GM18507 (cell line): ENCODE measurements around the gene DEPDC5.

Experiments
- DNase-seq: peaks from one replicate; pipeline ENCODE4 v3.0.0; 2011; ENCODE audit warnings: low read depth; ENCODE audit not compliant: insufficient read length; ENCODE audit errors: extremely low spot score
- FAIRE-seq: peaks from 2 replicates; lab custom pipeline; 2011; peaks lifted over from hg19 to GRCh38; lab: Jason Lieb, UNC

DEPDC5 gene

DNA sequence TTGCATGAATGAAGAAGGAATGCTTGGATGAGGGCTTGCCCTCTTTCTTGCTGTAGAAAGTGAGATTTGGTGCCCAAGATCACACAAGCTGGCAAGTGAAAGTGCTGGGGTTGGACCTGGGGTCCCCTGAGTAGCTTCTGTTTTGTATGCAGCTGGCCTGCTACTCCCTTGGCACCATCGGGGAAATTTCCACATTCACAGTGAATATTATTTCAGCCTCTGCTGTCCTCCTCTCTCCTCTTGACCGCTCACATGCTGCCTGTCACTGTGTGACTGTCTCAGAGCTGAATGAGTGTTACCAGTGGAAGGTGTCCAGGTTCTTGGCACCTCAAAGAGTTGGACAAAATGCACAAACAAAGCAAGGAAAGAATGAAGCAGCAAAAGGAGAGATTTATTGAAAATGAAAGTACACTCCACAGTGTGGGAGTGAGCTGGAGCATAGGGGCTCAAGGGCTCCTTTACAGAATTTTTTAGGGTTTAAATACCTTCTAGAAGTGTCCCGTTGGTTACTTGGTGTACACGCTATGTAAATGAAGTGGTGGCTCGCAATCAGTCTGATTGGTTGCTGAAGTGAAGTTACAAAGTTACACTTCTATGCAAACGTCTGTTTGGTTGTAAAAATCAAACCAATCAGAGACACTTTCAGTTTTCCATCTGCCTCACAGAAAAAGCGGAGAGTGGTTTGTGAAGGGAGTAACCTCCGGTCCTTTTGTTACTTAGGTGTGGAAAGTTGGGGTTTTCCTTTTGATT is 87.4 kb downstream of the DEPDC5 start:
- FAIRE-seq = peak; percentile 70
- no peak for DNase-seq

DNA sequence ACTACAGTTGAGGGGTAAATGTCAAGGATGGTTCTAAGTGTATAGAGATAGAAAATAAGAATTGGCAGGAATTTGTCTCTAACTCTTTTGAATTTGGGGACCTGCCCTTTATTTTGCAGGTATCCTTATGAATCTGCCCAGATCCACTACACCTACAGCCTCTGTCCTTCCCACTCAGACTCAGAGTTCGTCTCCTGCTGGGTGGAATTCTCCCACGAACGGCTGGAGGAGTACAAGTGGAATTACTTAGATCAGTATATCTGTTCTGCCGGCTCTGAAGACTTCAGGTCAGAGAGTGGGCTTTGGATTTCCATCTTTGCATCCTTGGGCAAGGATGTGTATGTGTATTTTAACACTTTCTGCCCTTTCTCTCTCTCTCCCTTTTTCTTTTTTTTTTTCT is 89.7 kb downstream of the DEPDC5 start:
- no peak for DNase-seq
- FAIRE-seq = no peak

DNA sequence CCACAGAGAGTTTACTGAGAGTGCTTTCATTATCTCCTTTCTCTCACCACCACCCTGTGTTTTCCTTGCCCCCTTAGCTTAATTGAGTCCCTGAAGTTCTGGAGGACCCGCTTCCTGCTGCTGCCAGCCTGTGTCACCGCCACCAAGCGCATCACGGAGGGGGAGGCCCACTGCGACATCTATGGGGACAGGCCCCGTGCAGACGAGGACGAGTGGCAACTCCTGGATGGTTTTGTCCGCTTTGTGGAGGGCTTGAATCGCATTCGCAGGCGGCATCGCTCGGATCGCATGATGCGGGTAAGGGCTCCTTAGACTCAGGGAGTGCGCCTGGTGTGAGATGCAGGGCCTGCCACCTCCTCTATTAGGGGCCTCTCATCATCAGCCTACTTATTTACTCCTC is 91.1 kb downstream of the DEPDC5 start:
- FAIRE-seq (no peak), DNase-seq (no peak)

DNA sequence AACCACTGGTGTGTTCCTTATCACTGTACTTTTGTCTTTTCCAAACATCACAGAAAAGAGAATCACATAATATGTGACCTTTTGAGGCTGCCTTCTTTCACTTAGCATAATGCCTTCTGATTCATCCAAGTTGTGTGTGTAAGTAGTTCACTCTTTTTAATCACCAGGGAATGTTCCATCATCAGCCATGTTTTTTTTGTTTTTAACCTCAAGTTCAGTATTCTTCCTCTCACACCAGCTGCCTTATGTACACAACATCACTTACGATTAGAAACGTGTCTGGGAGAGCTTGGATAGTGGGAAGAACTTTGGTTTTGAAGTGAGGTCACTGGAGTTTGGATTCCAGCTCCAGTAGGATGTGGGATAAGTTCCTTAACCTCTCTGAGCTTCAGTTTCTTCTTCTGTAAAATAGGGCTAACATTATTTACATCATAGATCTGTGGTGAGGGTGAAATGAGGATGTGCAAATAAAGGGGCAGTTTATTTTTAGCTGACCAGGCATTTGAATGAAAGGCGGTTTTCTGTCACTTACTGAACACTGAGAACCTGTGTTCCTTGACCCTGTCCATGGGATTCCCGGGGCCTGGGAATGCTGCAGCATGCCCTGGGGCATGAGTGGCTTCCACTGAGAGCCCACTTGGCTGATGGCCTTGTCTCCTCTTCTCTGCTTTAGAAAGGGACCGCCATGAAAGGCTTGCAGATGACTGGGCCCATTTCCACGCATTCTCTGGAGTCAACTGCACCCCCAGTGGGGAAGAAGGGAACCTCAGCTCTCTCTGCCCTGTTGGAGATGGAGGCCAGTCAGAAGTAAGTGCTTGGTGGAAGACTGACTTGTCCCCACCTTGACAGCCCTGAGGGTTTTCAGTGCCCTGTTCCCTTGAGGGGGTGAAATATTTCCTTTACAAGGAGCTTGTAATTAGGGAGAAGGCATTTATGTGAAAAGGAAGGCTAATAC is 92.6 kb downstream of the DEPDC5 start:
- FAIRE-seq = peak; percentile 66
- DNase-seq = no peak

DNA sequence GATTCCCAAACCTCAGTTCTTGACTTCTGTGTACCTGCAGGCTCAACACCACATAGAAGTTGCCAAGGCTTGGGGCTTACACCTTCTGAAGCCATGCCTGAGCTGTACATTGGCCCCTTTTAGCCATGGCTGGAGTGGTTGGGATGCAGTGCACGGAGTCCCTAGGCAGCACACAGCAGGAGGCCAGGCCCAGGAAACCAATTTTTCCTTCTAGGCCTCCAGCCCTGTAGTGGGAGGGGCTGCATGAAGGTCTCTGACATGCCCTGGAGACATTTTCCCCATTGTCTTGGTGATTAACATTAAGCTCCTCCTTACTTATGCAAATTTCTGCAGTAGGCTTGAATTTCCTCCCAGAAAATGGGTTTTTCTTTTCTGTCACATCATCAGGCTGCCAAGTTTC is 94.6 kb downstream of the DEPDC5 start:
- DNase-seq (no peak), FAIRE-seq (no peak)

DNA sequence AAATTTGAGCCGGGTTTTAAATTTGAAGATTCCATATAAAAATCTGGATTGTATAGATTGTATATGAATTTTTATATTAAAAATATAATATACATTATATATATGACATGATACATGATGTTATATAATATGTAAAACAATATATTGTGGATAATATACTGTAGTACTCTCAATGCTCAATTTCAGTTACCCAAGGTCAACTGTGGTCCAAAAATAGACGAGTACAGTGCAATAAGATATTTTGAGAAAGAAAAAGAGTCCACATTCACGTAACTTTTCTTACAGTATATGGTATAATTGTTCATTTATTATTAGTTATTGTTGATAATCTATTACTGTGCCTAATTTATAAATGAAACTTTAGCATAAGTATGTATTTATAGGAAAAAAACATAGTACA is 96.3 kb downstream of the DEPDC5 start:
- no peak for FAIRE-seq
- DNase-seq = no peak

DNA sequence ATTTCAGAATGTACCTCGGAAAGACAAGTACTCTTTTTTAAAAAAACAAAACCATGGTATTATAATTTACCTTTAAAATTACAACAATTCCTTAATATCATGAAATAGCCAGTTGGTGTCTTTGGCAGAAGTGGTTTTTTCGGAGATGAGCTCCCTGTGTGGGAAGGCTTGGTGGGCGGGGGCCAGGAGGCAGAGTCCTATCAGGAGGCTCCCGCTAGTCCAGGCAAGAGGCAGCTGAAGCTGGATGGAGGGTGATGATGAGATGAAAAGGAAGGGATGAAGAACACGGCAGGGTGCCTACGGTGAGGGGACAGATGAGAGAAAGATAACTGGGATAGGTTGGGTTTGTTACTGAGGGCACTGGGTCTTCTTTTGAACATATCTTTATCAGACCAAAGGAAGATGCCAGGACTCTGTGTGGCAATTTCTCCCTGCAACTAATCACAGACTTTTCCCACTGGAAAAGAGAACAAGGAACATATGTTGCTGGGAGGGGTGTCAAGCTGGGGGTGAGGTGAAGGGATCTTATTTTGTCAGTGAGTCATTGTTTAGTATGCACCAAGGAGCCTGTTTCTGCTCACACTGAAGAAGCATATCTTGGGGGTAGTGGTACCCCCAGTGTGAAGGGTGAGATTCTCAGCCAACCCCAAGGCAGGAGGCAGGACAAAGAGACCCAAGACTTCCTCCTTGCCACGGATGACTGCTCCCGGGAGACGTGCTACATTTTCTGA is 99.0 kb downstream of the DEPDC5 start:
- no peak for DNase-seq
- FAIRE-seq = no peak

DNA sequence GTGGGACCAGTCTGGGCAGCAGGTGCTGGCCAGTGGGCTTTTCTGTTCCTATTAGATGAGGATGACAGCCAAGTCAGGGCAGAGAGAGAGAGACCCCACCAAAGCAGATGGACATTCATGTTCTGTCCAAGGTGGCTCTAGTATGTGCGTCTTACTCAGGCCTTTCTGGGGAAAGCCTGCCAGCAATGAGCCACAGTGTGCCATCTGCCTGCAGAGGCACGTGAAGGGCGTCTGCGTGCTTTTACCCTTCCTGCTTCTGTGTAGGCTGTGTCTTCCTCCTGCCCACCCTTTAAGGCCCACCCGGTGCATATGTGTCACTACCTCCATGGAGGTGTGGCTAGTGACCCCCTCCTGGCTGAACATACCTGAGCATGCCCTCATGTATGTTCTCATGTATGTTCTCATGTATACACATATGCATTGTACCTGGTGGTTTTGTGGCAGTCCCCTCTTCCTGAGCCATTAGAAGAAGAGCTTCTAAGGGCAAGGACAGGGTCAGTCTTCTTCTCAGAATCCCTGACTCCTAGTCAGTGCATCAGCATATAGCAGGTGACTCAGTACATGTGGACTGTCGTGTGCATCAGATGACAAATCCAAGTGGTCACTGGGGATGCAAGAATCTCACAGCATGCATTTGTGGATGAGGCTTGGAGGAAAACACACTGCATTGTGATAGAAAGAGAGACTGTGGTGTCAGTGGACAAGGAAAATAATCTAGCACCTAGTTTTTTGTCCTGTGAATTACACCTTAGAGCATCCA is 100.1 kb downstream of the DEPDC5 start:
- DNase-seq = no peak
- no peak for FAIRE-seq

DNA sequence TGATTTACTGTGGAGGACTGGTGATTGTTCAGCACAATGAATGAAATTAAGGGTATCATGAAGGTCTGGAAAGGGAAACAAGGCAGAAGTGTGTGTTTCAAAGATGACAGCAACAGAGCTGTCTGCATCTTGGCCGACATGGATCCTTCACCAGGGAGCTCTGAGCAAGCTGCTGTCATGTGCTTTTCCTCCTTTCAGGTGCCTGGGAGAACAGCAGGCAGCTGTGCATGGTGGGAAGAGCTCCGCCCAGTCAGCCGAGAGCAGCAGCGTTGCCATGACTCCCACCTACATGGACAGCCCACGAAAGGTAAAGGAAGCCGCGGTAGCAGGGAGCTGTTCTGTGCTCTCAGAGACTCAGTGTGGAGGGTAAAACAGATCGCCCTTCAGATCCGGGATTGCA is 103.4 kb downstream of the DEPDC5 start:
- DNase-seq (no peak), FAIRE-seq (no peak)

DNA sequence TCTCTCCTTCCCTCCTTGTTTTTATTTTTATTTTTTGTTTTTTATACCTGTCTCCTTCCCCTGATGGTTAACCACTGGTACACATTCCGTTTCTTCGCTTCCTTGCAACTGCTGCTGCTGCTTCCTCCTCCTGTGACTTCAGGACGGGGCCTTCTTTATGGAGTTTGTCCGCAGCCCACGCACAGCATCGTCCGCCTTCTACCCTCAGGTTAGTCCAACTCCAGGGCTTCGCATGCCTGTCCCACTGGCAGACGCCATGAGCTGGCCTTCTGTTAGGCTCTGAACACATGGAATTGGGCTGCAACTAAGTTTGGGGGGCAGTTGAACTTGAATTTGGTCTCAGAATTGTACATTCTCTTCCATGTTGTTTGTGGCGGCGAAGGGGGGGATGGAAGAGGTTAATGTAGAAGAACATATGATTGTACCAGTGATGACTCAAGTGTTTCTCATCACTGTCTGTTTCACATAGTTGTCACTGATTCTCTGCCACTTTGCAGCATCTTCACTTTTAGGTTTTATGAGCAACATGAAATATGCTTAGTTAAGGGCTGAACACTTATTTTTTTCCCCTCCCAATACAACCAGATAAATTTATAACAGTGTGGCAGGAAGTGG is 107.5 kb downstream of the DEPDC5 start:
- DNase-seq = no peak
- FAIRE-seq = no peak

DNA sequence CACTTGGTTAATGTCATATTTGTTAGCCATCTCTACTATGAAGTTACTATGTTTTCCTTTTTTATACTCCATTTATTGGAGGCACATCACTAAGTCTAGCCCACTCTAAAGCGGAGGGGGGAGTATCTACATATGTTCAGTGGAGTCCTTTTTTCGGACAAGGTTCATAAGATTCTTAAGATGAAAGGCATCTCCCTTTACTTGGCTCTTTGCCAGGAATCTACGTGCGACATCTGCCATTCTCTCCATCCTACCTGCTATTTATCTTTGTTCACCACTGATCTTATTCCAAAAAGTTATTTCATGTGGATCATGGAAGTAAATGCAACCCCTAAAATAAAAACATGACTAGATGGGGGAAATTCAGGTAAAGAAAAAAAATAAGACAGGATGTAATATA is 113.1 kb downstream of the DEPDC5 start:
- FAIRE-seq (no peak), DNase-seq (no peak)

DNA sequence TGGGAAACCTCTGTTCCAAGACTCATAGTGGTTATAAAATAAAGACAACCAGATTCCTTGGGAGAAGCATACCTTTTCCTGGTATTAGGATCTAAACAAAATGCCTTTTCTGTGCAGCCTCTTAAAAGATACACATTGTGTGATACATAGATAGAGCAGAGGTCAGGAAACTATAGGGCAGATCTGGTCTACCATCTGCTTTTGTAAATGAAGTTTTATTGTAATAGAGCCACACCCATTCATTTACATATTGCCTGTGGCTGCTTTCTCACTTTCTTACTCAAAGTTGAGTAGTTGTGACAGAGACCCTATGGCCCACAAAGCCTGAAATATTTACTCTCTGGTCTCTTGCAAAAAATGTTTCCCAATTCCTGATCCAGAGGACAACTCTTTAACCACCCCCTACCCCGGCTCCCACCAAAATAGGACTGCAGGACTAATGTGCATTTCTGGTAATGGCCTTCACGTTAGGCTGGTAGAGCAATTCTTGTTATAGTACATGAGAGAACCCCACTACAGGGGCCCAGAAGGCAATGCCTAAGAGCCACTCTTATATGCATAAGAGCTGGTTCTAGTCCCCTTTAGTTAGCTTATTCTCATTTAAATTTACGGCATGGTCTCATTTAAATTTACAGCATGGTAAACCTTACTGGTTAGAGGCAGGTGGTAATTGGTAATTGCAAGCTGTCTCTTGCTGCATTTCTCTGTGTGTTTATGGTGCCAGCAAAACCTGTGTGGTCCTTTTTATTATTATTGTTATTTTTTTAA is 113.8 kb downstream of the DEPDC5 start:
- FAIRE-seq = no peak
- no peak for DNase-seq

DNA sequence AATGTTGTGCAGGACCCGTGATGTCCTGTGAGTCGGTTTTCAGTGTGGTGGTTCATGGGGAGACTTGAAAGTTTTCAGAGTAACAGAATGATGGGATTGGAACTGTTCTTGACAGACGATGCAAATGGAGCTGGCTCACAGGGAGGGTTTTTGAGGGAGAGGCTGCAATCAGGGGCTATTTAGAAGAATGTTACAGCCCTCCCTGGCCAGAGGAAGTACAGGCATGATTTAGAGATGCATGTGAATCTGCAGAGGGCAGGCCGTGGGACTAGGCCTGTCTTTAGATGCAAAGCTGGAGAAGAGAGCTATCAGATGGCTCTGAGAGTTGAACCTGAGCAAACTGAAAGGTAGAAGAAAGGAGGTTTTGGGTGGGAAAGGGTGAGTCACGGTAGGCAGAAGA is 115.9 kb downstream of the DEPDC5 start:
- DNase-seq (no peak), FAIRE-seq (no peak)

DNA sequence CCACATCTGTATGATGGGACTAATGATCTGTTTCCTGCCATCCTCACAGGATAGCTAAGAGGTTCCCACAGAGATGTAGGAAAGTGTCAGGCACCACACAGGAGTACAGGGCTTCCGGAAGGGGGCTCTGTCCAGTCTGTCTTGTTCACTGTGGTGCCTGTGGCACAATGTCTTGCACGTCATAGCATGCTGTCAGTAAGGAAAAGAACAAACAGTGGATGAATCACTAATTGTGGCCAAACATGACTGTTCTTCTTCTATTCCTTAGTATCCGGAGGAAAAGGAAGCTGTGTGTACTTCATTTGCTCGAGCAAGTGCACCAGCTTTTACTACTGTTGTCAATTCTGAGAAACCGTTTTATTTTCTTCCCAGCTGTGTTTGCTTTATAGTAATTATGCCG is 117.1 kb downstream of the DEPDC5 start:
- FAIRE-seq (no peak), DNase-seq (no peak)

DNA sequence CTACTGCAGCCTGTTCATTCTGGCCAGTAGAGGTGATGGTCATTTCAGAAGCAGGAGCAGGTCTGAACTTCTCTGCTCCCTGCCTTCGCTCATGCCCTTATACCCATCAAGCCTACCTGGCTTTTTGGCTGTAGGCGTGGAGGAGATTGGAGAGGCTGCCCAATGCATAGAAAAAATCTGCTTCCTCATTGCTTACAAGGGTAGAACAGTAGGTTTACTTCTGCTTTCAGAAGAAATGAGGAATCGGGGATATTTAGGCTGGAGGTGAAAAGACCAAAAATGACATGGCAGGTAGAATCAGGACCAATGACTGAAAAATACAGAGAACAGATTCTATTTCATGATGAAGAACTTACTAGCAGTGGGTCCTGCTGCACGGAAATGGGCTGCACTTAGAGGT is 117.7 kb downstream of the DEPDC5 start:
- no peak for FAIRE-seq
- no peak for DNase-seq

DNA sequence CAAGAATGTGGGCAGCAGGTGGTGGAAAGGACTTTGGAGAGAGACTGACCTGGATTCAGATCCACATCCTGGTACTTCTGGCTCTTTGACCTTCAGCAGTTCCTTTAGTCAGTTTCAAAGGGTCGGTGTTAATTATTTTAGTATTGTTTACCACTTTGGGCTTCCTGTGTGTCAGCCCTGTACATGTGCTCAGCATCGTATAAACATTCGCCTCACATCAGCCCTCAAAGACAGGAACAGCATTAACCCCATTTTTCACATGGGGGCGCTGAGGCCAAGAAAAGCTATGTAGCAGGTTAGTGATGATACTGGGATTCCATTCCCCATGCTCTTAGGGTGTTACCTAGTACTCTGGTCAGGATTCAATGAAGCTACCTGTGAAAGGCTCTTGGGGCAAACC is 118.4 kb downstream of the DEPDC5 start:
- DNase-seq = no peak

DNA sequence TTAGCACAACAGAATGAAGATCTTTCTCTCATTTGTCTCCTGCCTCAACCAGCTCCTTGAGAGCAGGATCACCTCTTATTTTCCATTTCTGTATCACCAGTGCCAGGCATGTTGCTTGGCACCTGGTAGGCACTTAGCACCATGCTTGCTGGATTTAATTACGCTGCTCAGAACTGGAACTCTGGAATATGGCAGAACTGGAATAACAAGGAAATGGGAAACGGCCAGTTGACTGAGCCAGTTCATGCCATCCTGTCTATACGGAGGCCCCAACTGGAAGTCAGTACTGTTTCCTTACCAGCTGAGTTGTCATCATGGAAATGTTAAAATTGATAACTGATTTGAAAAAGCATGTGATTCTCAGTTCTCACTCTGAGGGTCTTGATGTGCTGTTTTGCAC is 121.0 kb downstream of the DEPDC5 start:
- FAIRE-seq = no peak
- no peak for DNase-seq

More for the DNA sequence above, 118.4 kb downstream of the DEPDC5 start:
- no peak for FAIRE-seq

DNA sequence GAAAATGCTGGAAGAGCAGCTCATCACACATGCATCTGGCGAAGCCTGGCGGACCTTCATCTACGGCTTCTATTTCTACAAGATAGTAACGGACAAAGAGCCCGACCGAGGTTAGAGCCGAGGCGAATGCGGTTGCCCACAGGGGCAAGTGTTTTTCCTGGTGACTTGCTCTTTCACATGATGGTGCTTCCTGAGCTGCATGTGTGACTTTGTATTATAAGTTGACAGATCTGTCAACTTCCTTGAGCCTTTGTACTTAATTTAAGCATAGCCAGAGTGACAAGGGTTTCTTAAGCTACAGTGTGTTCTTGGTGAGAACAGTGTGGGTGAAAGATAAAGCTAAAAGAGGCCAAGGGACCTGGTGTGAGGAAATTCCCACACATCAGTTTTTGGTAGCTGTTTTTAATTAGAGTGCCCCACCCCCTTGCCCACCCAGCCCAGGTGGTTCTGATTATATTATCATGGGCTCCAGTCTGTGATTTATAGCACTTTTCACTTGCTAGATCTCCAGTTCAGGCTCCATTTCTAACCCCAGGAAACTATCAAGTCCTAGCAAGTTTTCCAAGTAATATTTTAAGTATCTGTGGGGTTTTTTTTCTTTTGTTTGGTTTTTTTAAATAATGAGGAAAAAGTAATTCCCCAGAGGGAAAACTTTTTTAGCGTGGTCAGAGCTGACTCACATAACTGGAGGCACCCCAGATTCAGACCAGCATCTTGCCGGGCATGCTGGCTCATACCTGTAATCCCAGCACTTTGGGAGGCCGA is 122.5 kb downstream of the DEPDC5 start:
- no peak for DNase-seq
- no peak for FAIRE-seq
